H1 (cell line): ENCODE results near the gene CACNA1G. TPM values are rescaled to one million over a fixed set of nuclear protein-coding genes. Genes with fewer than 3 reads are reported as not detected.

Experiments
- CTCF ChIA-PET: fragments of 300-600 bp; sonication (Branson Sonifier 250); formaldehyde crosslinking; loops from one replicate; lab custom pipeline; 2021; ENCODE audit not compliant: partially characterized antibody; lab: Charles Lee
- POLR2A ChIA-PET: fragments of 300-600 bp; sonication (Branson Sonifier 250); formaldehyde crosslinking; loops from one replicate; lab custom pipeline; 2021; ENCODE audit warnings: inconsistent platforms; ENCODE audit not compliant: partially characterized antibody; lab: Charles Lee
- DNase-seq, 2 experiments: peaks; one replicate each; pipeline versions ENCODE4 v3.0.0 to v3.0.0-alpha.2; 2010 to 2022; ENCODE audit warnings: low spot score in 2 of 2, low read depth in 1 of 2, mixed read lengths in 1 of 2
- FAIRE-seq: peaks from 2 replicates; lab custom pipeline; 2011; peaks lifted over from hg19 to GRCh38; lab: Jason Lieb, UNC
- H2AFZ ChIP-seq: 2 replicates; pipeline ENCODE4 v1.8.1; 2012; ENCODE audit warnings: low read length, inconsistent platforms
- H2AK5ac ChIP-seq: 2 replicates; pipeline ENCODE4 v1.6.1; 2013; ENCODE audit warnings: low read depth, low read length
- H2BK120ac ChIP-seq: replicated peaks from 2 replicates; pipeline ENCODE3; 2013; ENCODE audit warnings: low read depth, low read length, inconsistent platforms
- H2BK12ac ChIP-seq: 2 replicates; pipeline ENCODE4 v1.6.1; 2013; ENCODE audit warnings: low read depth, low read length
- H2BK15ac ChIP-seq: 2 replicates; pipeline ENCODE4 v1.6.1; 2013; ENCODE audit warnings: low read length
- H2BK20ac ChIP-seq: 2 replicates; pipeline ENCODE4 v1.6.1; 2013; ENCODE audit warnings: low read length
- H2BK5ac ChIP-seq: 2 replicates; pipeline ENCODE4 v1.6.1; 2013; ENCODE audit warnings: low read depth, low read length
- H3K14ac ChIP-seq: 2 replicates; pipeline ENCODE4 v1.6.1; 2013; ENCODE audit warnings: inconsistent platforms; ENCODE audit not compliant: insufficient read length
- H3K18ac ChIP-seq: 2 replicates; pipeline ENCODE4 v1.6.1; 2013; ENCODE audit warnings: low read length; ENCODE audit errors: extremely low read depth
- H3K23ac ChIP-seq: 2 replicates; pipeline ENCODE4 v1.6.1; 2013; ENCODE audit warnings: inconsistent platforms; ENCODE audit not compliant: insufficient read length
- H3K23me2 ChIP-seq: 2 replicates; pipeline ENCODE4 v1.6.1; 2013; ENCODE audit warnings: low read depth, low read length
- H3K27ac ChIP-seq: 2 replicates; pipeline ENCODE4 v1.6.1; 2011; ENCODE audit warnings: low read depth, low read length, inconsistent platforms
- H3K27me3 ChIP-seq, 4 experiments: replicated peaks in 1 of 4; 1 replicate in 1 of 4; 2 replicates in 3 of 4; pipeline versions ENCODE4 v1.6.1 to v1.8.1; 2011 to 2013; ENCODE audit warnings: low read length in 3 of 4, mild to moderate bottlenecking in 3 of 4, inconsistent platforms in 2 of 4, mixed read lengths in 2 of 4, moderate library complexity in 1 of 4; ENCODE audit not compliant: control insufficient read depth in 3 of 4, insufficient read depth in 3 of 4; ENCODE audit errors: extremely low read depth in 1 of 4
- H3K36me3 ChIP-seq, 4 experiments: 2 replicates each; pipeline versions ENCODE4 v1.6.1 to v1.8.1; 2011 to 2013; ENCODE audit warnings: mild to moderate bottlenecking in 4 of 4, low read length in 3 of 4, moderate library complexity in 2 of 4, control low read depth in 1 of 4, inconsistent platforms in 1 of 4; ENCODE audit not compliant: insufficient read depth in 4 of 4, control insufficient read depth in 2 of 4
- H3K4ac ChIP-seq: replicated peaks from 2 replicates; pipeline ENCODE3; 2013; ENCODE audit warnings: low read length, low read depth, mixed read lengths, inconsistent platforms; ENCODE audit not compliant: insufficient read length
- H3K4me1 ChIP-seq, 4 experiments: replicated peaks in 1 of 4; 1 replicate in 1 of 4; 2 replicates in 3 of 4; pipeline versions ENCODE4 v1.6.1 to v1.8.1; 2011 to 2013; ENCODE audit warnings: low read length in 3 of 4, inconsistent platforms in 2 of 4, mixed read lengths in 1 of 4; ENCODE audit not compliant: insufficient read depth in 4 of 4, control insufficient read depth in 3 of 4
- H3K4me2 ChIP-seq, 2 experiments: 2 replicates each; pipeline versions ENCODE4 v1.6.1 to v1.8.1; 2011 to 2013; ENCODE audit warnings: low read depth in 2 of 2, low read length in 2 of 2, control low read depth in 1 of 2, inconsistent platforms in 1 of 2, mild to moderate bottlenecking in 1 of 2; ENCODE audit not compliant: insufficient read depth in 1 of 2
- H3K4me3 ChIP-seq, 4 experiments: fragments of 200-600, 300-600 bp in 1 of 4; sonication (generic), shearing (Covaris generic), sonication (Bioruptor Twin) in 1 of 4; 2 replicates each; pipeline versions ENCODE4 v1.5.1 to v1.8.1; 2011 to 2016; ENCODE audit warnings: low read length in 4 of 4, low read depth in 3 of 4, control low read depth in 2 of 4, inconsistent platforms in 2 of 4, mild to moderate bottlenecking in 2 of 4, mixed read lengths in 1 of 4, moderate library complexity in 1 of 4; ENCODE audit not compliant: insufficient read depth in 2 of 4; ENCODE audit errors: extremely low read depth in 1 of 4
- H3K56ac ChIP-seq: replicated peaks from 2 replicates; pipeline ENCODE3; 2013; ENCODE audit warnings: low read depth, mild to moderate bottlenecking, mixed read lengths, low read length, inconsistent platforms; ENCODE audit not compliant: insufficient read length
- H3K79me1 ChIP-seq: 2 replicates; pipeline ENCODE4 v1.6.1; 2013; ENCODE audit warnings: low read depth, low read length, control low read depth
- H3K79me2 ChIP-seq, 2 experiments: 2 replicates each; pipeline versions ENCODE4 v1.6.1 to v1.8.1; 2012 to 2013; ENCODE audit warnings: low read length in 2 of 2, mild to moderate bottlenecking in 2 of 2, inconsistent platforms in 1 of 2; ENCODE audit not compliant: insufficient read depth in 2 of 2, control insufficient read depth in 1 of 2
- H3K9ac ChIP-seq, 4 experiments: replicated peaks in 1 of 4; 1 replicate in 1 of 4; 2 replicates in 3 of 4; pipeline versions ENCODE4 v1.6.1 to v1.8.1; 2011 to 2013; ENCODE audit warnings: low read depth in 3 of 4, low read length in 3 of 4, control low read depth in 2 of 4, mild to moderate bottlenecking in 2 of 4, moderate library complexity in 2 of 4, inconsistent platforms in 1 of 4; ENCODE audit errors: extremely low read depth in 1 of 4
- H3K9me3 ChIP-seq, 2 experiments: 2 replicates each; pipeline versions ENCODE4 v1.6.1 to v1.8.1; 2012 to 2013; ENCODE audit warnings: mild to moderate bottlenecking in 2 of 2, moderate library complexity in 2 of 2, control low read depth in 1 of 2, inconsistent platforms in 1 of 2, low read depth in 1 of 2, low read length in 1 of 2, mixed read lengths in 1 of 2; ENCODE audit not compliant: insufficient read depth in 2 of 2
- H4K20me1 ChIP-seq, 2 experiments: replicated peaks in 1 of 2; 2 replicates each; pipeline versions ENCODE3 to v1.8.1; 2011 to 2013; ENCODE audit warnings: inconsistent platforms in 2 of 2, low read length in 2 of 2, mild to moderate bottlenecking in 1 of 2; ENCODE audit not compliant: insufficient read depth in 2 of 2, control insufficient read depth in 1 of 2
- H4K5ac ChIP-seq: 2 replicates; pipeline ENCODE4 v1.6.1; 2013; ENCODE audit warnings: low read length, low read depth, mixed read lengths, inconsistent platforms; ENCODE audit not compliant: insufficient read length
- H4K8ac ChIP-seq: 2 replicates; pipeline ENCODE4 v1.8.0; 2013; ENCODE audit warnings: mild to moderate bottlenecking, moderate library complexity, low read length, inconsistent platforms; ENCODE audit not compliant: insufficient read depth; ENCODE audit errors: extremely low read depth
- H4K91ac ChIP-seq: replicated peaks from 2 replicates; pipeline ENCODE3; 2013; ENCODE audit warnings: low read length, mixed read lengths, inconsistent platforms; ENCODE audit not compliant: insufficient read length
- CHD2 ChIP-seq: IDR thresholded peaks from 2 replicates; pipeline ENCODE4 v1.6.1; 2012; ENCODE audit warnings: low read length, improper control_type of control experiment
- CREB1 ChIP-seq: IDR thresholded peaks from 2 replicates; pipeline ENCODE4 v1.6.1; 2012; ENCODE audit warnings: inconsistent platforms
- CTCF ChIP-seq, 3 experiments: IDR thresholded peaks; 1 replicate in 2 of 3; 2 replicates in 1 of 3; pipeline versions ENCODE4 v1.5.1 to v1.6.1; 2011; ENCODE audit warnings: low read length in 3 of 3, mild to moderate bottlenecking in 3 of 3, inconsistent platforms in 2 of 3, low read depth in 1 of 3, moderate library complexity in 1 of 3; ENCODE audit not compliant: insufficient read depth in 1 of 3; ENCODE audit errors: control extremely low read depth in 1 of 3
- KDM1A ChIP-seq: fragments of 200-600, 300-600 bp; sonication (generic); IDR thresholded peaks from 2 replicates; pipeline ENCODE4 v1.7.1; 2016; ENCODE audit warnings: mild to moderate bottlenecking, low read length, borderline replicate concordance
- KDM4A ChIP-seq: IDR thresholded peaks from one replicate; pipeline ENCODE4 v1.7.1; 2012; ENCODE audit warnings: low read depth, mild to moderate bottlenecking, moderate library complexity, low read length, inconsistent platforms; ENCODE audit not compliant: severe bottlenecking
- MAFK ChIP-seq: IDR thresholded peaks from 2 replicates; pipeline ENCODE4 v1.6.1; 2012; ENCODE audit warnings: low read depth, mild to moderate bottlenecking, improper control_type of control experiment, low read length
- RAD21 ChIP-seq, 2 experiments: IDR thresholded peaks in 1 of 2; conservative IDR thresholded peaks in 1 of 2; 2 replicates each; pipeline ENCODE4 v1.6.1; 2011; ENCODE audit warnings: low read depth in 2 of 2, low read length in 2 of 2, improper control_type of control experiment in 1 of 2, inconsistent platforms in 1 of 2, mild to moderate bottlenecking in 1 of 2, moderate library complexity in 1 of 2
- RFX5 ChIP-seq: IDR thresholded peaks from 2 replicates; pipeline ENCODE4 v1.6.1; 2011; ENCODE audit warnings: low read depth, low read length, improper control_type of control experiment, borderline replicate concordance
- SIX5 ChIP-seq: IDR thresholded peaks from 2 replicates; pipeline ENCODE4 v1.6.1; 2011; ENCODE audit warnings: mild to moderate bottlenecking, low read depth, low read length
- SP4 ChIP-seq: IDR thresholded peaks from 2 replicates; pipeline ENCODE4 v1.6.1; 2012; ENCODE audit warnings: low read length, inconsistent platforms
- SRF ChIP-seq: IDR thresholded peaks from 2 replicates; pipeline ENCODE4 v1.6.1; 2011; ENCODE audit warnings: mild to moderate bottlenecking, low read depth, low read length, moderate library complexity
- TCF12 ChIP-seq: IDR thresholded peaks from 2 replicates; pipeline ENCODE4 v1.6.1; 2011; ENCODE audit warnings: low read depth, mild to moderate bottlenecking, low read length
- WGBS, 2 experiments: shearing (Covaris generic) in 1 of 2; methylation state at CpG; one replicate each; pipeline versions ENCODE4 v1.1.6 to v1.1.7; 2013 to 2015; ENCODE audit warnings: low lambda C conversion rate in 2 of 2, mixed read lengths in 2 of 2, inconsistent platforms in 1 of 2, low coverage in 1 of 2, missing lambda C conversion rate in 1 of 2; ENCODE audit not compliant: insufficient replicate concordance in 2 of 2, insufficient coverage in 1 of 2, insufficient read length in 1 of 2; ENCODE audit errors: extremely low coverage in 1 of 2, missing lambda C conversion rate in 1 of 2; 5-methylcytosine and 5-hydroxymethylcytosine counted together
- polyA plus RNA-seq, 7 experiments: library from polyadenylated mRNA; depleted of rRNA in 3 of 7; stranded (reverse) in 5 of 7; unstranded in 2 of 7; fragments of >200 nt in 5 of 7; fragments of 200-250 nt in 2 of 7; gene quantifications; 1 replicate in 5 of 7; 2 replicates in 1 of 7; 4 replicates in 1 of 7; pipeline versions ENCODE4 v1.2.1 to v1.2.3, GENCODE V29; 2011 to 2013; ENCODE audit warnings: missing spikeins in 2 of 7, mixed read lengths in 2 of 7
- total RNA-seq: library from RNA; stranded (reverse); fragmentation: NEBNext Ultra II Directional; extraction: Animal tissue kit (Norgen Biotek cat#: 25700); gene quantifications from 2 replicates; pipeline ENCODE4 v1.2.1, GENCODE V29; 2021

Gene CACNA1G
- total and polyA plus RNA-seq, 2 of the 8 experiments (the other 6 are each of a cell fraction or from before 2014, with no cell fraction given) = 2.9 to 4.9 TPM

DNA sequence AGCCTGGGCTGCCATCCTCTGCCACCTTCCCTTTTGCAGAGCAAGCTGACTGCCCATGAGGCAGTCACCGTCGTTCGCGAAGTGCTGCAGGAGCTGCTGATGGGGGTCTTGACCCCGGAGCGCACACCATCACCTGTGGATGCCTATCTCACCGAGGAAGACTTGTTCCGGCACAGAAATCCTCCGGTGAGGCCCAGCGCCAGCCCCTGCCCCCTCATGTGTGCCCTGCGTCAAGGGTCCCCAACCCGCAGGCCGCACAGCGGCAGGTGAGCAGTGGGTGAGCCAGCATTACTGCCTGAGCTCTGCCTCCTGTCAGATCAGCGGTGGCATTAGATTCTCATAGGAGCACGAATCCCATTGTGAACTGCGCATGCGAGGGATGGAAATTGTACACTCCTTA, 35.7 kb upstream of the CACNA1G start:
- no peak overlapping the region for H3K4ac ChIP-seq
- no peaks in the 10 kb centered on the region for H3K79me2 ChIP-seq
- no peak overlapping the region for H3K18ac ChIP-seq
- POLR2A ChIA-PET = no interaction called here
- FAIRE-seq (no peak), DNase-seq (no peak)
- no peak overlapping the region for H2AK5ac ChIP-seq
- no peak overlapping the region for H2BK15ac ChIP-seq
- H3K27me3 ChIP-seq = no peaks in the 10 kb centered on the region; a peak in 1 of 7 replicates
- peaks cover 0 to 6% (median 0%) of the 10 kb centered on the region in 4 experiments; a peak in 2 of 7 replicates for H3K4me1 ChIP-seq
- H2BK20ac ChIP-seq = no peak overlapping the region
- H4K8ac ChIP-seq = no peak overlapping the region
- H3K56ac ChIP-seq = no peak overlapping the region
- H3K4me2 ChIP-seq = no peak overlapping the region
- H4K91ac ChIP-seq = no peak overlapping the region
- no peaks in the 10 kb centered on the region; the same call in 1 of the 2 replicates for H3K23me2 ChIP-seq
- H2BK120ac ChIP-seq = no peak overlapping the region
- 94% methylated on average over 18 of the region's 18 CpGs; no CpG with 5 or more reads in 1 of the 2 experiments for WGBS, 2 experiments
- no peak overlapping the region for H3K23ac ChIP-seq
- H3K14ac ChIP-seq = no peak overlapping the region
- no peak overlapping the region for H3K4me3 ChIP-seq
- H3K36me3 ChIP-seq = no peaks in the 10 kb centered on the region
- H3K79me1 ChIP-seq = no peaks in the 10 kb centered on the region
- H4K5ac ChIP-seq = no peak overlapping the region
- H3K27ac ChIP-seq = no peak overlapping the region
- H2BK5ac ChIP-seq = no peak overlapping the region
- H2BK12ac ChIP-seq = no peak overlapping the region
- no peak overlapping the region for H3K9ac ChIP-seq
- no peak overlapping the region for H2AFZ ChIP-seq
- CTCF ChIA-PET = interaction anchor here (0.6 to 3.4 kb wide), 8 partner anchors 9 to 128 kb away, joined by 3 to 15 read pairs (median 5); partner anchors contain the start of genes LRRC59 and RSAD1
- H3K9me3 ChIP-seq = no peaks in the 10 kb centered on the region
- H4K20me1 ChIP-seq = no peaks in the 10 kb centered on the region
- no peak for TF ChIP-seq CTCF (IDR thresholded peaks at IDR 0.05; ENCODE audit: control extremely low read depth in 1 of 3, insufficient read depth in 1 of 3, low read depth in 1 of 3, low read length in 3 of 3)
- TF ChIP-seq SP4 = no peak
- no peak for TF ChIP-seq TCF12
- no peak for TF ChIP-seq CHD2
- TF ChIP-seq KDM4A = no peak
- no peak for TF ChIP-seq MAFK
- TF ChIP-seq RAD21 (IDR thresholded peaks at IDR 0.05 in 1 of 2, conservative IDR thresholded peaks at IDR 0.05 in 1 of 2; ENCODE audit: low read depth in 2 of 2, low read length in 2 of 2) = no peak
- no peak for TF ChIP-seq SRF
- TF ChIP-seq KDM1A = no peak
- TF ChIP-seq SIX5 = no peak
- TF ChIP-seq CREB1 = no peak
- no peak for TF ChIP-seq RFX5
